ENCODE data around the gene ATXN7L3.

DNA sequence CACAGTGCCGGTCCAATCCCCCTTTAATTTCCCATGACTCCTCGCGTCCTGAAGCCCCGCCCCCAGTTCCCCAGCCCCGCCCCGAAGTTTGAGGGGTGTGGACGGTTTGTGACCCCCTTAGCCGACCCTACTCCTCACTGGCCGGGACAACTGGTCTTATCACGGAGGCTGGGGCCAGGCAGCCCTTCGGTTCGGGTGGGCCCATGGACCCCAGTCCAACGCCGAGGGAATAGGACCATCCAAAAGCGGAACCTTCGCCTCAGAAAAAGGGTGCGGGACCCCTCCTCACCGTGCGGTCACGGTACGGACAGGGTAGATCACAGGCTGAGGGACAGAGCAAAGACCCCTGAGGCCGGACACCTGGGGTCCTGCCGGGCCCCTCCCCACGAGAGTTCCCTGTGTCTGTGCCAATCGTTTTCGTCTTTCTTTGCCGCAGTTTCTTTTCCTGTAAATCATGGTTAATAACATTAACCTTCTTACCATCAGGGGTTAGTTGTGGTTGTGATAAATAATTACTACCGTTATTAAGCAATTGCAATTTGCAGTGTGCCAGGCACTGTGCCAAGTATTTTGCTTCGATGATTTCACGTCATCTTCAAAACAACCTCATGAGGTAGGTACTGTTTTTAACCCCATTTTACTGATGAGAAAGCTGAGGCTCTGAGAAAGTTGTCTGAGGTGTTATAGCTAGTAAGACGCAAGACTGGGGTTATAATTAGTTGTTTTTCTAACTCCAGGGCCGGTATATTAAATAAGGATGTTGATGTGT, 12.4 kb downstream of the ATXN7L3 start:
- TF ChIP-seq EZH2 (IDR thresholded peaks at IDR 0.05; ENCODE audit: low read depth), result no peak
- TF ChIP-seq, protein P1, sequence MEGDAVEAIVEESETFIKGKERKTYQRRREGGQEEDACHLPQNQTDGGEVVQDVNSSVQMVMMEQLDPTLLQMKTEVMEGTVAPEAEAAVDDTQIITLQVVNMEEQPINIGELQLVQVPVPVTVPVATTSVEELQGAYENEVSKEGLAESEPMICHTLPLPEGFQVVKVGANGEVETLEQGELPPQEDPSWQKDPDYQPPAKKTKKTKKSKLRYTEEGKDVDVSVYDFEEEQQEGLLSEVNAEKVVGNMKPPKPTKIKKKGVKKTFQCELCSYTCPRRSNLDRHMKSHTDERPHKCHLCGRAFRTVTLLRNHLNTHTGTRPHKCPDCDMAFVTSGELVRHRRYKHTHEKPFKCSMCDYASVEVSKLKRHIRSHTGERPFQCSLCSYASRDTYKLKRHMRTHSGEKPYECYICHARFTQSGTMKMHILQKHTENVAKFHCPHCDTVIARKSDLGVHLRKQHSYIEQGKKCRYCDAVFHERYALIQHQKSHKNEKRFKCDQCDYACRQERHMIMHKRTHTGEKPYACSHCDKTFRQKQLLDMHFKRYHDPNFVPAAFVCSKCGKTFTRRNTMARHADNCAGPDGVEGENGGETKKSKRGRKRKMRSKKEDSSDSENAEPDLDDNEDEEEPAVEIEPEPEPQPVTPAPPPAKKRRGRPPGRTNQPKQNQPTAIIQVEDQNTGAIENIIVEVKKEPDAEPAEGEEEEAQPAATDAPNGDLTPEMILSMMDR (conservative IDR thresholded peaks at IDR 0.05), result no peak

Measured in PC-9 (cell line).